Measurements from ENCODE around the gene LOXL1.

GRCh38 chr15:73969151-73969759, 43.0 kb downstream of the LOXL1 start:
- TF ChIP-seq EZH2phosphoT487 (IDR thresholded peaks at IDR 0.05; ENCODE audit: borderline replicate concordance, low read depth, low read length): no peak
- TF ChIP-seq, protein P1, sequence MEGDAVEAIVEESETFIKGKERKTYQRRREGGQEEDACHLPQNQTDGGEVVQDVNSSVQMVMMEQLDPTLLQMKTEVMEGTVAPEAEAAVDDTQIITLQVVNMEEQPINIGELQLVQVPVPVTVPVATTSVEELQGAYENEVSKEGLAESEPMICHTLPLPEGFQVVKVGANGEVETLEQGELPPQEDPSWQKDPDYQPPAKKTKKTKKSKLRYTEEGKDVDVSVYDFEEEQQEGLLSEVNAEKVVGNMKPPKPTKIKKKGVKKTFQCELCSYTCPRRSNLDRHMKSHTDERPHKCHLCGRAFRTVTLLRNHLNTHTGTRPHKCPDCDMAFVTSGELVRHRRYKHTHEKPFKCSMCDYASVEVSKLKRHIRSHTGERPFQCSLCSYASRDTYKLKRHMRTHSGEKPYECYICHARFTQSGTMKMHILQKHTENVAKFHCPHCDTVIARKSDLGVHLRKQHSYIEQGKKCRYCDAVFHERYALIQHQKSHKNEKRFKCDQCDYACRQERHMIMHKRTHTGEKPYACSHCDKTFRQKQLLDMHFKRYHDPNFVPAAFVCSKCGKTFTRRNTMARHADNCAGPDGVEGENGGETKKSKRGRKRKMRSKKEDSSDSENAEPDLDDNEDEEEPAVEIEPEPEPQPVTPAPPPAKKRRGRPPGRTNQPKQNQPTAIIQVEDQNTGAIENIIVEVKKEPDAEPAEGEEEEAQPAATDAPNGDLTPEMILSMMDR (conservative IDR thresholded peaks at IDR 0.05; ENCODE audit: low read length): no peak
